HepG2 (cell line): ENCODE measurements around the gene BIRC6.

Experiments
- CBX2 ChIP-seq, 2 experiments: fragments of 200-600 bp in 1 of 2; sonication (generic); formaldehyde crosslinking in 1 of 2; IDR thresholded peaks; 2 replicates each; pipeline versions ENCODE4 v1.7.0 to v1.8.1; 2018 to 2022; ENCODE audit warnings: low read depth in 2 of 2, low read length in 1 of 2, mild to moderate bottlenecking in 1 of 2, missing genetic modification reagents in 1 of 2
- DDIT3 ChIP-seq: sonication (generic); formaldehyde crosslinking; IDR thresholded peaks from 2 replicates; pipeline ENCODE4 v1.4.0; 2020; ENCODE audit warnings: mild to moderate bottlenecking, missing genetic modification reagents
- E2F1 ChIP-seq: sonication (generic); formaldehyde crosslinking; IDR thresholded peaks from 2 replicates; pipeline ENCODE4 v1.5.0; 2020; ENCODE audit warnings: missing genetic modification reagents
- HOXA3 ChIP-seq: sonication (generic); formaldehyde crosslinking; IDR thresholded peaks from 2 replicates; pipeline ENCODE4 v1.5.0; 2020; ENCODE audit warnings: missing genetic modification reagents
- PBX3 ChIP-seq: sonication (generic); formaldehyde crosslinking; IDR thresholded peaks from 2 replicates; pipeline ENCODE4 v1.8.1; 2023; ENCODE audit warnings: missing genetic modification reagents, inconsistent platforms, borderline replicate concordance
- RNF219 ChIP-seq: sonication (generic); formaldehyde crosslinking; IDR thresholded peaks from 2 replicates; pipeline ENCODE4 v1.5.0; 2020; ENCODE audit warnings: mild to moderate bottlenecking, missing genetic modification reagents
- SMAD3 ChIP-seq: sonication (generic); formaldehyde crosslinking; IDR thresholded peaks from 2 replicates; pipeline ENCODE4 v1.4.0; 2020; ENCODE audit warnings: missing genetic modification reagents
- STAT5B ChIP-seq: sonication (generic); formaldehyde crosslinking; IDR thresholded peaks from 2 replicates; pipeline ENCODE4 v1.4.0; 2020; ENCODE audit warnings: missing genetic modification reagents
- TMF1 ChIP-seq: sonication (generic); formaldehyde crosslinking; IDR thresholded peaks from 2 replicates; pipeline ENCODE4 v1.8.1; 2022; ENCODE audit warnings: low read depth, missing genetic modification reagents
- ZFP36 ChIP-seq: fragments of 150-350 bp; IDR thresholded peaks from 2 replicates; pipeline ENCODE4 v1.6.1; 2018; ENCODE audit warnings: borderline replicate concordance, low read length, low read depth; ENCODE audit not compliant: partially characterized antibody
- ZHX1 ChIP-seq: sonication (generic); formaldehyde crosslinking; IDR thresholded peaks from 2 replicates; pipeline ENCODE4 v1.8.1; 2022; ENCODE audit warnings: low read depth, mild to moderate bottlenecking, missing genetic modification reagents
- ZNF367 ChIP-seq: sonication (generic); formaldehyde crosslinking; IDR thresholded peaks from 2 replicates; pipeline ENCODE4 v1.4.0; 2020; ENCODE audit warnings: missing genetic modification reagents, borderline replicate concordance
- ZNF564 ChIP-seq: sonication (generic); formaldehyde crosslinking; IDR thresholded peaks from 2 replicates; pipeline ENCODE4 v1.8.1; 2023; ENCODE audit warnings: mild to moderate bottlenecking, missing genetic modification reagents
- ZSCAN9 ChIP-seq: IDR thresholded peaks from 2 replicates; pipeline ENCODE4 v1.6.1; 2016; ENCODE audit warnings: borderline replicate concordance

GRCh38 chr2:32498306-32498705, 141.5 kb downstream of the BIRC6 start:
- TF ChIP-seq ZFP36: no peak
- no peak for TF ChIP-seq DDIT3 (CRISPR knock-in tag)
- TF ChIP-seq TMF1: no peak
- no peak for TF ChIP-seq CBX2 (IDR thresholded peaks at IDR 0.05; ENCODE audit: low read depth, low read length)
- TF ChIP-seq CBX2 (CRISPR knock-in tag; IDR thresholded peaks at IDR 0.05; ENCODE audit: low read depth): no peak
- no peak for TF ChIP-seq HOXA3
- no peak for TF ChIP-seq PBX3 (CRISPR knock-in tag)
- no peak for TF ChIP-seq STAT5B (CRISPR knock-in tag)
- no peak for TF ChIP-seq ZNF367 (CRISPR knock-in tag)
- no peak for TF ChIP-seq ZSCAN9 (CRISPR knock-in tag)
- TF ChIP-seq RNF219 (CRISPR knock-in tag): no peak
- no peak for TF ChIP-seq E2F1 (CRISPR knock-in tag)
- no peak for TF ChIP-seq SMAD3 (CRISPR knock-in tag)
- TF ChIP-seq ZHX1: no peak
- TF ChIP-seq ZNF564 (CRISPR knock-in tag): no peak
